ENCODE results near the gene GALNT5. TPM values are rescaled to one million over a fixed set of nuclear protein-coding genes. Genes with fewer than 3 reads are reported as not detected.
"Not testable (repeated sequence)": the region's sequence is repeated elsewhere in the genome, so short reads cannot be mapped to it uniquely, and the experiment has no call there.

Gene GALNT5
- total RNA-seq, 1 donor from 2014 or later = 0.35 TPM

DNA sequence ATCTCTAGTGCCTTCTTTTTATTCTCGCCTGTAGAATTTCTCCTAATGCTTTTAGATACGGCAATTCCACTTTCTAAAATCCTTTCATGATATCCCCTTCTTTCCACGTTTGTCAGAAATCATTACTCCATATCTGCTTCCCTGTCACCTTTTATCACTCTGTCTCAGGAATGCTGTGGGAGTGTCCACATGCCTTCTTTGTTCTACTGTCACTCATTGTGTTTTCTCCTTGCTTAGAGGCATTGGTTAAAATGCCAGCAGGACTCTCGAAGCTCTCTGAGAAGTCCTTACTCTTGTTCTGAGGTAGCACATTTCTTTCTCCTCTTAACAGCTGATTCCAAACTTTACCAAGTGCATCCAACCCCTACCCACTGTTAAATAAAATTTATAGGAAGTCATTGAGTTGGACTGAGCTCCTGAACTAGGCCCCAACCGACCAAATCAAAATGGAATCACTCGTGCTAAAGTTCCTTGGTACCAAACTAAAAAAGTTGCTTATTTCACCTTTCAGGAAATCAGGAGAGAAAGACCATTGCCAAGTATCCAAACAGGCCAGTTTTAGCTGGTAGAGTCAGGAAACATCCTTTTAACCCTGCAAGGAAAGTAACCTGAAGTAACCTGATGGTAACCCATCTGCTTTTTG, 10.6 kb upstream of the GALNT5 start:
- DNase-seq (ENCODE audit: low spot score) = no peak
- intact Hi-C loops (cut with DNase I) = no loop called here

DNA sequence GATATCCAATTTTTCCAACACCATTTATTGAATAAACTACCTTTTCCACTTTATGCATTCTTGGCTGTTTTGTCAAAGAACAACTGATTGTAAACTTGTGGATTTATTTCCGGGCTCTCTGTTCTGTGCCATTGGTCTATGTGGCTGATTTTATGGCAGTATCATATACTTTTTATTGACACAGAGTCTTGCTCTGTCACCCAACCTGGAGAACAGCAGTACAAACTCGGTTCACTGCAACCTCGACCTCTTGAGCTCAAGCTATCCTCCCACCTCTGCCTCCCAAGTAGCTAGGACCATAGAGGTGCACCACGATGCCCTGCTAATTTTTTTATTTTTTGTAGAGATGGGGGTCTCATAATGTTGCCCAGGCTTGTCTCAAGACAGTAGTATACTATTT, 6.7 kb upstream of the GALNT5 start:
- DNase-seq (ENCODE audit: low spot score) = no peak
- intact Hi-C loops (cut with DNase I) = no loop called here

DNA sequence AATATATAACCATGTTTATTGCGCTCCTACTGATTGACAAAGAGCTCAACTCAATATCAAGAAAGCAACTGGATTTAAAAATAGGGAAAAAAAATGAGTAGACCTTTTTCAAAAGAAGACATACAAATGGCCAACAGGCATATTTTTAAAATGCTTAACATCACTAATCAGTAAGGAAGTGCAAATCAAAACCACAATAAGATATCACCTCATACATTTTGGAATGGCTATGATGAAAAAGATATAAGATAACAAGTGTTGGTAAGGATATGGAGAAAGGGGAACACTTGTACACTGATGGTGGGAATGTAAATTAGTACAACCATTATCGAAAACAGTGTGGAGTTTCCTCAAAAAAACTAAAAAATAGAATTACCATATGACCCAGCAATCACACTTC, 5.6 kb upstream of the GALNT5 start:
- intact Hi-C loops (cut with DNase I) = no loop called here
- no peak for DNase-seq (ENCODE audit: low spot score)

DNA sequence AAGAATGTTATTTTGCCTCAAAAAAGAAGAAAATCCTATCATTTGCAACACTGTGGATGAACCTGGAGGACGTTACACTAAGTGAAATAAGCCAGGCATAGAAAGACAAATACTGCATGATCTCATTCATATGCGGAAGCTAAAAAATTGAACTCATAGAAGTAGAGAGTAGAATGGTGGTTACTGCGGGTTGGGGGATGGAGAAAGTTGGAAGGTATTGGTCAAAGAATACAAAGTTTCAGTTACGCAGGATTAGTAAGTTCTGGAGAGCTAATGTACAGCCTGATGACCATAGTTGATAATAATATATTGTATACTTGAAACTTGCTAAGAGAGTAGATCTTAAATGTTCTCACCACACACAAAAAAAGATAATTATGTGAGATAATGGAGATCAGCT, 5.0 kb upstream of the GALNT5 start:
- no peak for DNase-seq (ENCODE audit: low spot score)
- intact Hi-C loops (cut with DNase I) = no loop called here

DNA sequence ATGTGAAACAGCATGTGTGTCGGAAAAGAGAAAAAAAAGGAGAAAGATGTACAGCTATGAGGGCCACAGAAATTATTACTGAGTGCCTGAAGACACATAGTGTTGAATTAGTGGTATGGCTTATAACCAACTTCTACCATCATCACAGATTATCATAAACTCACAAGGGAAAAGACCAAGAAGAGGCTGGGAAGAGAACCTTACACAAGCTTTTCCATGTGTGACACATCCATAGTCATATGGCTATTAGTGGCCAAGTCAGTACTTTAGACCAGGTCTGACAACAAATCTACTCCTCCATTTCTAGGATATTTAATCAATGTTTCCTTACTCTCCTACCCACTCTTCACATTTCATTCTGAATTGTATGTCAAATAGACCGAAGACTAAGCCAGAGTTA, 3.5 kb upstream of the GALNT5 start:
- no peak for DNase-seq (ENCODE audit: low spot score)
- intact Hi-C loops (cut with DNase I) = no loop called here

DNA sequence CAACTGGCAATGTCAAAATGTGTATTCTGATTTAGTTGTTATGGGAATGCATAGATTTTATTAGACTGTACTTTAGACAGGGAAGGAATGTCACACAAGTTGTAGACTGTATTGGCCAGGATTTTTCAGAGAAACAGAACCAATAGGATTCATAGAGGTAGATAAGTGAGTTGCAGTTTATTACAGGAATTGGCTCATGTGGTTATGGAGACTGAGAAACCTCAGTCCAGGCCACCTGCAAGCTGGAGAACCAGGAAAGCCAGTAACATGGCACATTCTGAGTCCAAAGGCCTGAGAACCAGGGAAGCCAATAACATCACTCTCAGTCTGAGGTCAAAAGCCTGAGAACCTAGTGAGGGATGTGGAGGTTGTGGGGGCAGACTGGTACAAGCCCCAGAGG, 1.8 kb upstream of the GALNT5 start:
- DNase-seq (ENCODE audit: low spot score) = no peak
- intact Hi-C loops (cut with DNase I) = no loop called here

DNA sequence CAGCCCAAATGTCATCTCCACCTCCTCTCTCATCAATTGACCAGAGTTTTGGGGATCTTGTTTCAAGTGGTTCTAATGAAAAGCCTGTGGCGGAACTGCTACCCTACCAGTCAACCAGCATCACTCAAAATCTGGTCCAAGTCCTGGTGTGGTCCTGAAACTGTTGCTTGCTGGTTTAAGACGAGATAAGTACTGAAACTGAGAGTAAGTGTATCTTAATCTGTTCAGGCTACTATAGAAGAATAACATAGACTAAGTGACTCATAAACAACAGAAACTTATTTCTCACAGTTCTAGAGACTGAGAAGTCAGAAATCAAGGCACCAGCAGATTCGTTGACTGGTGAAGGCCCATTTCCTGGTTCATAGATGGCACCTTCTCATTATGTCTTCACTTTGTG, 879 bp upstream of the GALNT5 start:
- DNase-seq (ENCODE audit: low spot score) = no peak
- intact Hi-C loops (cut with DNase I) = no loop called here

DNA sequence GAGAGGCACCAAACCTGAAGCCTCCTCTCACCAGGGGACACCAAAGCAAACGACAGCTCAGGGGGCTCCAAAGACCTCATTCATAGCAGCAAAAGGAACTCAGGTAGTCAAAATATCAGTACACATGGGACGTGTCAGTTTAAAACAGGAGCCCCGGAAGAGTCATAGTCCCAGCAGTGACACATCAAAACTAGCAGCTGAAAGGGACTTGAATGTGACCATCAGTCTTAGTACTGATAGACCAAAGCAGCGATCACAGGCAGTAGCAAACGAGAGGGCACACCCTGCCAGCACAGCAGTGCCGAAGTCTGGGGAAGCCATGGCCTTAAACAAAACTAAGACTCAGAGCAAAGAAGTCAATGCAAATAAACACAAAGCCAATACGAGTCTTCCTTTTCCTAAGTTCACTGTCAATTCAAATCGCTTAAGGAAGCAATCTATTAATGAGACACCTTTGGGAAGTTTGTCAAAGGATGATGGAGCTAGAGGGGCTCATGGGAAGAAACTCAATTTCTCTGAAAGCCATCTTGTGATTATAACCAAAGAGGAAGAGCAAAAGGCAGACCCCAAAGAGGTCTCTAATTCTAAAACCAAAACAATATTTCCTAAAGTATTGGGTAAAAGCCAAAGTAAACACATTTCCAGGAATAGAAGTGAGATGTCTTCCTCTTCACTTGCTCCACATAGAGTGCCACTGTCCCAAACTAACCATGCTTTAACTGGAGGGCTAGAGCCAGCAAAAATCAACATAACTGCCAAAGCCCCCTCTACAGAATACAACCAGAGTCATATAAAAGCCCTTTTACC, 1.2 kb downstream of the GALNT5 start:
- intact Hi-C loops (cut with DNase I) = no loop called here
- DNase-seq (ENCODE audit: low spot score) = no peak

DNA sequence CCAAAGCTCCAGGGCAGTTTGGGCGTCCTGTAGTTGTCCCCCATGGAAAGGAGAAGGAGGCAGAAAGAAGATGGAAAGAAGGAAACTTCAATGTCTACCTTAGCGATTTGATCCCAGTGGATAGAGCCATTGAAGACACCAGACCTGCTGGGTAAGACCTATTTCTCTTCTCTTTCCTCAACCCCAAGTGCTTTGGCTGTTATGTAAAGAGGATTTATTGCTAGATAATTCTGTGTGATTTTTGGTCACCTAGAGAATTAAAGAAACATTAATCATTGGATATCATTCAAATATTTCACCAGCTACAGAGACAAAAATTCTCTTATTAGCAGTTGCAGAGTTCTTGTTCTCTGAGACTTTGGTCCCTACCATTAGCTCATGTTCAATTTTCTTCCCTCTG, 1.9 kb downstream of the GALNT5 start:
- no peak for DNase-seq (ENCODE audit: low spot score)
- intact Hi-C loops (cut with DNase I) = no loop called here

DNA sequence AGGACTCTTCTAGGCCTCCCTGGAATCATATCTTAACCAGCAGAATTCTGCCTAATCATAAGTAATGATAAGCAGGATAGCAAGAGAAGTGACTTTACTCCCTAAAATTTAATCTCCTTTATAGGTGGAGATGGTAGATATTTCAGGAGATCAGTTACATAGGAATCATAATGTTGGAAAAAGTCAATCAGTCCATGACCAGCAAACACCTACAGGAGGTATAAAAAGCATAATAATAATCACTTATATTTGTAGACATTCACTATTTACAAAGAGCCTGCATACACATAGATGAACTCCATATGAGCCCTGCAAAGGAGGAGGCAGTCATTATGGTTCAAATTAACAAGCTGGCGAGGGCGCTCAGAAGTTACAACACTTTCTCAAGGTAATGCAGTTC, 2.5 kb downstream of the GALNT5 start:
- intact Hi-C loops (cut with DNase I) = no loop called here
- DNase-seq (ENCODE audit: low spot score) = no peak

DNA sequence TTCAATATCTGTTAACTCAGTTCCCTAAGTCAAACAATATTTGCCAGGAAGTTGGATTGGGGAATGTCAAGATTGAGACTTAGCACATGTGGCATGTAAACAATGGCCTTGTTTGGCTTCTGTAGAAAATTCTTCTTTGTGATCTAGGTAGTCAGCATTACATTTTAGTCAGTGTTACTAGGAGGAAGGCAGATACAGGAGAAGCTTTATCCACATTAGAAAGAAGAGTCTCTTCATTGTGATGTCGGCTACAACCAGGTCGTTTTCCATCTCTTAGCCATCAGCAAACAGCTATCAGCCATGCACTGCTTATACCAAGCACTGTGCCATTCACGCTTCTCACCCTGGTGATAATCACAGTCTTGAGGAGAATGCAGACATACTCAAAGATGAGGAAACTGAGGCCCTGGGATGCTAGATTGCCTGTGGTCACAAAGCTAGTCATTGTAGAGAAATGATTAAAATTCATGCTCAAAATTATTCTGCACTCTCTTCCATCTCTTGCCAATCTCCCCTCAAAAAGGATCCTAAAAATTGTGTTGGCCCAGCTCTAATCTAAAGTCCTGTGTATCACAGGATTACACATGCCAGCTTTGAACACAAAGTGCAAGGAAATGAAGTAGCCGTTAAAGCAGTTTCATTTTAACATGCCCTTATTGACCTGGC, 3.2 kb downstream of the GALNT5 start:
- DNase-seq (ENCODE audit: low spot score) = no peak
- intact Hi-C loops (cut with DNase I) = no loop called here

DNA sequence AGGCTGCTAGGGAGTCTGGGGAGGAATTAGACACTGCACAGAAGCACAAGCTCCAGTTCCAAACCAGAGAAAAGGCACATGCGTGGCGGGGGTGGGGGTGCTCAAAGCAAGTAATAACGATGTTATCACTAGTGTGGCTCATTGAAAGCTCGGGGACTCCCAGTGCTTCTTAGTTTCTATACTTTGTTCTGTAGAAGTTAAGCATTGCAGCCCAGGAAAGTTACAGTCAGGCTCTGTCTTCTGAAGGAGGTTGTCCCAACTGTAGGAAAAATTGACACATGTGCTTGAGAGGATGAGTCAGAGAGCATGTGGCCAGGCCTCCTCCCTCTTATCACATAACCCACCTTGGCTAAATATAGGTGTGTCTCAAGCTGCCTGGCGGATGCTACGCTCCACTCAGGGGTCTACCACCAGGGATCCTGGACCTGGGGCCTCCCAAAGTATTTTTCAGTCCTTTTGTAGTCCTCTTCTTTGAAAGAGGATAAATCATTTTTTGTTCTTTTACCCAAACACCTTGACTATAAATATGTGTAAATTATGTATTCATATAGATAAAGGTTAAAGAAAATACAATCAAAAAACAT, 3.8 kb downstream of the GALNT5 start:
- no peak for DNase-seq (ENCODE audit: low spot score)

DNA sequence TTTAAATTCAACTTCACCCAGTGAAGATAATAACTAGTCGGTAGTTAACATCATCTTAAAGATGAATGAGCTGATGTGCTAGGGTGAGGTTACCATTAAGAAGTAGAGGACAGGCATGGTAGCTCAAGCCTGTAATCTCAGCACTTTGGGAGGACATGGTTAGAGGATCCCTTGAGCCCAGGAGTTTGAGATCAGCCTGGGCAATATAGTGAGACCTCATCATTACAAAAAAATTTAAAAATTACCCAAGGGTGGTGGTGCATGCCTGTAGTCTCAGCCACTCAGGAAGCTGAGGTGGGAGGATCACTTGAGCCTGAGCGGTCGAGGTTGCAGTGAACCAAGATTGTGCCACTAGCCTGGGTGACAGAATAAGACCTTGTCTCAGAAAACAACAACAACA, 4.7 kb downstream of the GALNT5 start:
- DNase-seq (ENCODE audit: low spot score) = no peak
- intact Hi-C loops (cut with DNase I) = no loop called here

More for the DNA sequence above, 3.8 kb downstream of the GALNT5 start:
- intact Hi-C loops (cut with DNase I) = no loop called here

DNA sequence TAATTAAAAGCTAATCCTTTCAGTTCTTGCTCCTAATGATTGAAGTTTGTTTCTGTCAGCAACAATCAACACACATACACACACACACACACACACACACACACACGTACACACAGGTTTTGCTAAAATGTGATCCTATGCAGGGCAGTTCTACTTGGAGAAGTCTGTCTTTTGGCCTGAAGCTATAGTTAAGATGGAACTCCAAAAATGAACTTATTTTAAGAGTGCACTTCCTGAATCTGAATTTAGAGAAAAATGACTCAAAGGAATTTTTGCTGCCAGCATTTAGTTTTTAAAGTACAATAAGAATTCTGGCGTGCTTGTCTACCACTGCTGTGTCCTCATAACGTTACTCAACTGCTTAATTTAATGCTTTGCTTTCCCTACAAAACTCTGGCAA, 6.6 kb downstream of the GALNT5 start:
- intact Hi-C loops (cut with DNase I) = no loop called here
- DNase-seq (ENCODE audit: low spot score) = no peak

DNA sequence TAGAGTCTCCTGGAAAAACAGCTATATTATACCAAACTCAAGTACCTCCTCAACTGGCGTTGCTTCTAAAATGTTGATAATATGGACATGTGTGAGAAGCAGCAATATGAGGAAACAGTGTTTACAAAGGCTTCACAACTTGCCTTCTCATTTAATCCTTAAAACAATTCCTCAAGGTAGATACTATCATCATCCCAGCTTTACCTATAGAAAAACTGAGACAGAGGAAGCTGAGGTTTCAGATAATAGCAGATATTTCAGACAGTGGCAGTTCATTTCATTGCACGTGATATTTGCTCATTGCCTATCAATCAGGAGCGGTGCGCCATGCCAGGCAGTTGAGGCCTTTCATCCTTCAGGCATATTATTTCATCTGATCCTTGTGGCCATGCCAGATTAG, 8.3 kb downstream of the GALNT5 start:
- no peak for DNase-seq (ENCODE audit: low spot score)
- intact Hi-C loops (cut with DNase I) = no loop called here

DNA sequence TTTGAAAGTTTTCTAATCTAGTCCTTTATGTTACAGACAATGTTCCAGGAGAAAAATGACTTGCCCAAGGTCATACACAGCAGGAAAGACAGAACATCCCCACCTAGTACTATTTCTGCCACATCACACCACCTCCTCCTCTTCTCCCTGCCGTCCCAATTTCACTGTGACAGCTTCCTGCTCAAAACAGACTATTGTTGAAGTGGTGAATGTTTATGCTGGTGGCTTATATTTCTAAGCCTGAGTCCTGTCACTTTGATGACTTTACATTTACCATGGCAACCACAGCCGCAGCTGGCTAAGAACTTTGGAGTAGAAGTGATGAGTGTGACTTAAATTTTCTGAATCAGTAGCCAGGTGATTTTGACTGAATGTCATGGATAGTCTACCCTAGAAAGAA, 10.0 kb downstream of the GALNT5 start:
- intact Hi-C loops (cut with DNase I) = no loop called here

DNA sequence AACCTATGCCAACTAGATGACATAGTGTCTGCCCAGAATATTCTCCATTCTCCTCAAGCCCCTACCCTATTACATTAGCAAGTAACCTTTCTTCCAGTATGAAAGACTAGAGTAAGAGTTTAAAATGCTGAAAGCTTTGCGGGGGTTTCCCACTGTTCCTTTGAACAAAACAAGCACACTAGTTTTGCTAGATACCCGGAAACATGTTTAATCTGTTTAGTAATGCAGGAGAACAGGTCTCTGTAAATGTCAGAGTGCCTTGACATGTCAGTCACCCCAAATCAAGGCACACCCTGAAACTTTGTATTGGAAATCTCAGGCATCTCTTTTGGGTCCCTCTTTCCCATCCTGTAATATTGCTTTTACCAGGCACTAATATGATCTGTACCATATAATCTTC, 11.6 kb downstream of the GALNT5 start:
- intact Hi-C loops (cut with DNase I) = no loop called here

More for the DNA sequence above, 10.0 kb downstream of the GALNT5 start:
- DNase-seq (ENCODE audit: low spot score) = no peak

DNA sequence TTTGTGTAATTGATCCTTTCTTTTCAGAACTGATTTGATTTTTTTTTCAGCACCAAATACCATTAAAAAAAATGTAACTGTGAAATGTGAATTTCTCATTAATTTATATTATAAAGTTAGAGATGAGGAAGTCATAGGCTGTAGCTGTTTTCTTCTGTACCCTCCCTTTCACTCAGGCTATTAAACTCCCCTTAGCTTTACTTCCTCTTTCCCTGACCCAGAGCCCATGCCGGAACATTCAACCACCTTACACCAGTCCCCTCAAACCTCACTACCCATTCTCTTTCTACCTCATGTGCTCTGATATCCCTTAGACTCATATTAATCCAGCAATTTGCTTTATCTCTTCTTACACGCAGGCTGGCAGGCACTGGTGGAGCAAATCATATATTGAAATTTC, 12.4 kb downstream of the GALNT5 start:
- no peak for DNase-seq (ENCODE audit: low spot score)
- intact Hi-C loops (cut with DNase I) = no loop called here

More for the DNA sequence above, 11.6 kb downstream of the GALNT5 start:
- no peak for DNase-seq (ENCODE audit: low spot score)

DNA sequence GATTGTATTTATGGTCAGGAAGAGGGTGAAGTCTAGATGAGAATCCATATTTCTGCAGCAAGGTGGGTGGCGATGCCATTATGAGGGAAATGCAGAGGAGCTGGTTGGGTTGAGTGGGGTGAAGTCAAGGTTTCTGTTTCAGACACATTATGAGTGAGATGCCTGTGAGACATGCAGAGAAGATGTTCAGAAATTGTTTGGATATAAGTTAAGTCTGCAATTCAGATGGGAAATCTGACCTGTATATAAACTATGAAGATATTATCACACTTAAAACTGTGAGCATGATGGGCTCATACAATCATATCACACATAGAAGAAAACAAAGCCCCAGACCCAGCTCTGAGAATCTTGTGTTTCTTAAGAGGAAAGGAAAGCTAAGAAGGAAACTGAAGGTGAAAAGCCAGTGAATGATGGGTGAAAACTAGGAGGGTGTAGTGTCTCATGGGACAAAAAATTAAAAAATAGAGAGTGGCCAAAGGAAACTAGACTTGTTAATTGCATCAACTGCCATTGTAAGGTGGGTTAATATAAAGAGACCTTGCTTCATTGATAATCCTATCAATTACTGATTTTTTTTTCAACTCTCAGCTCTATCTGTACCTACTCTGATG, 14.2 kb downstream of the GALNT5 start:
- no peak for DNase-seq (ENCODE audit: low spot score)
- intact Hi-C loops (cut with DNase I) = no loop called here

DNA sequence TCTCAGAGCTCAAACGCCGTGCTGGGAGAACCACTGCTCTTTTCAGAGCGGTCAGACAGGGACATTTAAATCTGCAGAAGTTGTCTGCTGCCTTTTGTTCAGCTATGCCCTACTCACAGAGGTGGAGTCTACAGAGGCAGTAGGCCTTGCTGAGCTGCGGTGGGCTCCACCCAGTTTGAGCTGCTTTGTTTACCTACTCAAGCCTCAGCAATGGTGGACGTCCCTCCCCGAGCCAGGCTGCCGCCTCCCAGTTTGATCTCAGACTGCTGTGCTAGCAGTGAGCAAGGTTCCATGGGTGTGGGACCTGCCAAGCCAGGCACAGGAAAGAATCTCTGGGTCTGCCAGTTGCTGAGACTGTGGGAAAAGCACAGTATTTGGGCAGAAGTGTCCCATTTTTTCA, 21.8 kb downstream of the GALNT5 start:
- not testable (repeated sequence) for DNase-seq (ENCODE audit: low spot score)

More for the DNA sequence above, 21.8 kb downstream of the GALNT5 start:
- intact Hi-C loops (cut with DNase I) = not testable (repeated sequence)
